HEK293 (cell line): ENCODE results near the gene AMBRA1.

Experiments
- CTCF ChIP-seq: fragments of 450-650 bp; formaldehyde crosslinking; IDR thresholded peaks from 2 replicates; pipeline ENCODE4 v1.5.1; 2016; ENCODE audit warnings: missing biosample characterization, missing genetic modification characterization
- KLF1 ChIP-seq: fragments of 450-650 bp; formaldehyde crosslinking; IDR thresholded peaks from 2 replicates; pipeline ENCODE4 v1.5.1; 2016; ENCODE audit warnings: missing biosample characterization, missing genetic modification characterization
- KLF8 ChIP-seq: fragments of 450-650 bp; formaldehyde crosslinking; IDR thresholded peaks from 2 replicates; pipeline ENCODE4 v1.5.1; 2016; ENCODE audit warnings: missing biosample characterization, missing genetic modification characterization
- OSR2 ChIP-seq: fragments of 450-650 bp; formaldehyde crosslinking; IDR thresholded peaks from 2 replicates; pipeline ENCODE4 v1.5.1; 2016; ENCODE audit warnings: missing biosample characterization, missing genetic modification characterization
- PBX3 ChIP-seq: sonication (generic); formaldehyde crosslinking; IDR thresholded peaks from 2 replicates; pipeline ENCODE4 v1.8.1; 2022; ENCODE audit warnings: mild to moderate bottlenecking, moderate library complexity, missing genetic modification reagents
- REST ChIP-seq: fragments of 450-650 bp; formaldehyde crosslinking; IDR thresholded peaks from 2 replicates; pipeline ENCODE4 v1.5.1; 2016; ENCODE audit warnings: missing biosample characterization, missing genetic modification characterization
- SALL2 ChIP-seq: fragments of 450-650 bp; formaldehyde crosslinking; IDR thresholded peaks from 2 replicates; pipeline ENCODE4 v1.5.0; 2017; ENCODE audit warnings: missing biosample characterization, mild to moderate bottlenecking, missing genetic modification characterization, borderline replicate concordance
- SP2 ChIP-seq: fragments of 450-650 bp; formaldehyde crosslinking; IDR thresholded peaks from 2 replicates; pipeline ENCODE4 v1.5.1; 2016; ENCODE audit warnings: missing biosample characterization, missing genetic modification characterization
- SP7 ChIP-seq: fragments of 450-650 bp; formaldehyde crosslinking; IDR thresholded peaks from 2 replicates; pipeline ENCODE4 v1.5.1; 2016; ENCODE audit warnings: missing biosample characterization, missing genetic modification characterization
- ZNF248 ChIP-seq: fragments of 450-650 bp; formaldehyde crosslinking; IDR thresholded peaks from 2 replicates; pipeline ENCODE4 v1.5.1; 2017; ENCODE audit warnings: missing biosample characterization, missing genetic modification characterization
- ZNF48 ChIP-seq: fragments of 450-650 bp; formaldehyde crosslinking; IDR thresholded peaks from 2 replicates; pipeline ENCODE4 v1.5.1; 2016; ENCODE audit warnings: missing biosample characterization, missing genetic modification characterization

- TF ChIP-seq CTCF, result no peak
- TF ChIP-seq KLF8, result 0 out of 2 replicates have a peak, but pooled peaks have one; percentile 10
- TF ChIP-seq KLF1 (tag by site-specific recombination), result peak; percentile 94
- no peak for TF ChIP-seq OSR2 (tag by site-specific recombination)
- TF ChIP-seq ZNF48 (tag by site-specific recombination), result no peak
- no peak for TF ChIP-seq ZNF248 (tag by site-specific recombination)
- TF ChIP-seq SP7 (tag by site-specific recombination), result peak; percentile 83
- no peak for TF ChIP-seq SALL2 (tag by site-specific recombination)
- TF ChIP-seq SP2 (tag by site-specific recombination), result peak; percentile 60
- TF ChIP-seq REST (tag by site-specific recombination), result no peak
- TF ChIP-seq PBX3 (CRISPR knock-in tag), result no peak
These were observed 213.3 kb downstream of the AMBRA1 start for GRCh38 chr11:46380340-46381047.
